Endothelial cell of umbilical vein (primary cell): ENCODE data around the gene UNC5B. TPM values are rescaled to one million over a fixed set of nuclear protein-coding genes. Genes with fewer than 3 reads are reported as not detected.

ENCODE experiments used
- BruUV-seq: library from RNA; stranded (reverse); fragments of 400-500 nt; replicated peaks from 2 replicates; lab custom pipeline; 2021; lab: Mats Ljungman, UMichigan
- CTCF ChIA-PET: fragments of 300-600, 350-600 bp; sonication (Branson Sonifier 250); formaldehyde crosslinking; loops from one replicate; lab custom pipeline; 2021; ENCODE audit warnings: antibody characterized with exemption, inconsistent platforms; lab: Charles Lee
- POLR2A ChIA-PET: fragments of 300-600, 350-600 bp; sonication (Branson Sonifier 250); formaldehyde crosslinking; loops from one replicate; lab custom pipeline; 2021; ENCODE audit warnings: antibody characterized with exemption, inconsistent platforms; lab: Charles Lee
- DNase-seq: peaks from one replicate; pipeline ENCODE4 v3.0.0-alpha.2; 2011; ENCODE audit warnings: low read depth, low spot score
- FAIRE-seq: peaks from 2 replicates; lab custom pipeline; 2011; peaks lifted over from hg19 to GRCh38; lab: Jason Lieb, UNC
- H2AFZ ChIP-seq: 2 replicates; pipeline ENCODE4 v1.6.0; 2012; ENCODE audit warnings: low read depth, low read length, control low read depth, inconsistent platforms
- H3K27ac ChIP-seq: 2 replicates; pipeline ENCODE4 v1.5.1; 2011; ENCODE audit warnings: low read depth, mild to moderate bottlenecking, control low read depth, low read length, moderate library complexity; ENCODE audit not compliant: insufficient read depth
- H3K27me3 ChIP-seq, 2 experiments: 2 replicates each; pipeline versions ENCODE4 v1.6.0 to v1.6.1; 2011; ENCODE audit warnings: low read length in 2 of 2, mixed read lengths in 1 of 2; ENCODE audit not compliant: control insufficient read depth in 2 of 2, insufficient read depth in 2 of 2
- H3K36me3 ChIP-seq, 2 experiments: 2 replicates in 1 of 2; 3 replicates in 1 of 2; pipeline ENCODE4 v1.5.1; 2011; ENCODE audit warnings: low read length in 2 of 2, mild to moderate bottlenecking in 1 of 2, moderate library complexity in 1 of 2; ENCODE audit not compliant: control insufficient read depth in 2 of 2, insufficient read depth in 2 of 2; ENCODE audit errors: extremely low read depth in 1 of 2
- H3K4me1 ChIP-seq: 3 replicates; pipeline ENCODE4 v1.5.1; 2011; ENCODE audit warnings: mild to moderate bottlenecking, low read length; ENCODE audit not compliant: control insufficient read depth, insufficient read depth; ENCODE audit errors: extremely low read depth
- H3K4me2 ChIP-seq: 2 replicates; pipeline ENCODE4 v1.6.1; 2011; ENCODE audit warnings: low read length, control low read depth, mixed read lengths; ENCODE audit not compliant: insufficient read depth
- H3K4me3 ChIP-seq, 3 experiments: fragments of 200-600 bp in 1 of 3; sonication (generic), shearing (Covaris generic) in 1 of 3; replicated peaks in 1 of 3; 2 replicates each; pipeline ENCODE4 v1.5.1; 2011 to 2016; ENCODE audit warnings: control low read depth in 3 of 3, low read length in 3 of 3, mild to moderate bottlenecking in 2 of 3, inconsistent platforms in 1 of 3, low read depth in 1 of 3, moderate library complexity in 1 of 3; ENCODE audit not compliant: insufficient read depth in 1 of 3
- H3K79me2 ChIP-seq: 2 replicates; pipeline ENCODE4 v1.6.0; 2012; ENCODE audit warnings: low read length, inconsistent platforms; ENCODE audit not compliant: control insufficient read depth, insufficient read depth
- H3K9ac ChIP-seq: replicated peaks from 2 replicates; pipeline ENCODE3; 2011; ENCODE audit warnings: low read length, control low read depth; ENCODE audit not compliant: insufficient read depth; ENCODE audit errors: extremely low read depth
- H3K9me1 ChIP-seq: replicated peaks from 3 replicates; pipeline ENCODE4 v1.6.0; 2011; ENCODE audit warnings: mild to moderate bottlenecking, low read length; ENCODE audit not compliant: control insufficient read depth, insufficient read depth; ENCODE audit errors: extremely low read depth
- H3K9me3 ChIP-seq: replicated peaks from 2 replicates; pipeline ENCODE4 v1.5.1; 2012; ENCODE audit warnings: low read length, inconsistent platforms; ENCODE audit not compliant: control insufficient read depth, insufficient read depth
- H4K20me1 ChIP-seq: replicated peaks from 2 replicates; pipeline ENCODE3; 2011; ENCODE audit warnings: mild to moderate bottlenecking, low read length; ENCODE audit not compliant: control insufficient read depth, insufficient read depth; ENCODE audit errors: extremely low read depth
- CTCF ChIP-seq, 2 donors: IDR thresholded peaks; 1 replicate in 1 of 2; 2 replicates in 1 of 2; pipeline ENCODE4 v1.5.1; 2011; ENCODE audit warnings: low read length in 2 of 2, mild to moderate bottlenecking in 2 of 2, moderate library complexity in 2 of 2, control low read depth in 1 of 2, inconsistent platforms in 1 of 2, low read depth in 1 of 2; ENCODE audit not compliant: insufficient read depth in 1 of 2; ENCODE audit errors: extremely low read depth in 1 of 2
- EZH2 ChIP-seq: IDR thresholded peaks from 2 replicates; pipeline ENCODE4 v1.6.1; 2012; ENCODE audit warnings: borderline replicate concordance, low read depth, mild to moderate bottlenecking, moderate library complexity, low read length, inconsistent platforms; ENCODE audit not compliant: severe bottlenecking
- FOS ChIP-seq: IDR thresholded peaks from 2 replicates; pipeline ENCODE4 v1.6.1; 2011; ENCODE audit warnings: mild to moderate bottlenecking, low read length, moderate library complexity, borderline replicate concordance; ENCODE audit not compliant: insufficient read depth
- GATA2 ChIP-seq: IDR thresholded peaks from 2 replicates; pipeline ENCODE4 v1.7.0; 2011; ENCODE audit warnings: low read depth, mild to moderate bottlenecking, moderate library complexity, mixed read lengths, low read length; ENCODE audit not compliant: insufficient read length, insufficient read depth
- JUN ChIP-seq: IDR thresholded peaks from 2 replicates; pipeline ENCODE4 v1.6.1; 2011; ENCODE audit warnings: borderline replicate concordance, low read depth; ENCODE audit not compliant: insufficient read length, insufficient read depth
- MAX ChIP-seq: IDR thresholded peaks from 2 replicates; pipeline ENCODE4 v1.6.1; 2011; ENCODE audit not compliant: insufficient read depth, insufficient read length
- MYC ChIP-seq: IDR thresholded peaks from one replicate; pipeline ENCODE4 v1.6.1; 2011; ENCODE audit warnings: mild to moderate bottlenecking, low read depth, low read length
- POLR2A ChIP-seq: IDR thresholded peaks from 2 replicates; pipeline ENCODE4 v1.6.1; 2012; ENCODE audit warnings: low read depth, mild to moderate bottlenecking, control low read depth, low read length
- POLR2AphosphoS5 ChIP-seq: IDR thresholded peaks from 2 replicates; pipeline ENCODE4 v1.6.1; 2012; ENCODE audit warnings: low read depth, mild to moderate bottlenecking, control low read depth, low read length, moderate library complexity; ENCODE audit not compliant: insufficient read depth
- dilution Hi-C: fragments of 300-500 bp; cut with MboI; formaldehyde crosslinking; loops from one replicate; pipeline ENCODE4 v1.15.0; 2019; ENCODE audit warnings: low sequenced_read_pairs; ENCODE audit not compliant: extremely low pct_ligation_motif_present
- intact Hi-C: fragments of 100-400 bp; cut with micrococcal nuclease; formaldehyde crosslinking; loops from one replicate; pipeline ENCODE4 v1.10.0; 2022
- polyA plus RNA-seq, 4 experiments: library from polyadenylated mRNA; depleted of rRNA in 3 of 4; stranded (reverse) in 3 of 4; unstranded in 1 of 4; fragments of >200 nt; gene quantifications; 2 replicates each; pipeline versions ENCODE4 v1.2.1 to v1.2.3, GENCODE V29; 2011 to 2012; ENCODE audit warnings: missing spikeins in 1 of 4
- total RNA-seq: library from RNA; stranded (reverse); gene quantifications from 2 replicates; pipeline ENCODE4 v1.2.3, GENCODE V29; 2021

Gene UNC5B
- total and polyA plus RNA-seq, 2 donors (not counting 3 experiments of a cell fraction or from before 2014, with no cell fraction given), result 0.39 to 2.5 TPM

DNA sequence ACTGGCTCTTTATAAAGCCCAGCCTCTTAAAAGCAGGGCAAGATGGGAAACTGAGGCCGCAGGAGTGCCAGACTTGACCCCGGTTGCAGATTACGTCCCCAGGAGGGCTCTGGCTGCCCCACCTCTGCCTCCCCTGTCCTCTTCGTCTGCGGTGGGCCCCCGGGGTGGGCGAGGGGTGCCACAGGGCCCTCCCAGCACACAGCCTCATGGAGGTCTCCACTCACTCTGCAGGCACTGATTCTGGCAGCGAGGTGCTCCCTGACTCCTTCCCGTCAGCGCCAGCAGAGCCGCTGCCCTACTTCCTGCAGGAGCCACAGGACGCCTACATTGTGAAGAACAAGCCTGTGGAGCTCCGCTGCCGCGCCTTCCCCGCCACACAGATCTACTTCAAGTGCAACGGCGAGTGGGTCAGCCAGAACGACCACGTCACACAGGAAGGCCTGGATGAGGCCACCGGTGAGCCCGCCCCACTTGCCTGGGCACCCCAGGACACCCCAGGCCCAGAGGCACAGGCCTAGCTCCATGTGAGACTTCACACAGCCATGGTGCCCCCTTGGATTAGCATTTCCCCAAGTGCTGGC is 67.3 kb downstream of the UNC5B start:
- ChIA-PET CTCF (interaction anchor here (1.6 to 7.6 kb wide), 3 partner anchors 9 to 24 kb away, joined by 4 to 97 read pairs (median 11); no protein-coding TSS in a partner anchor), POLR2A (no interaction called here)
- DNase-seq (no peak), FAIRE-seq (no peak)
- H3K4me2 ChIP-seq, result no peak overlapping the region
- dilution Hi-C loops (no loop called here), intact Hi-C loops (no loop called here)
- TF ChIP-seq MYC (no peak), GATA2 (no peak), MAX (no peak), EZH2 (no peak), POLR2AphosphoS5 (no peak), POLR2A (no peak), CTCF (IDR thresholded peaks at IDR 0.05; ENCODE audit: extremely low read depth in 1 of 2, insufficient read depth in 1 of 2, low read depth in 1 of 2, low read length in 2 of 2) (no peak), JUN (no peak), FOS (no peak)
- H3K9me1 ChIP-seq, result no peaks in the 10 kb centered on the region
- H3K9ac ChIP-seq, result no peak overlapping the region
- H3K4me1 ChIP-seq, result no peaks in the 10 kb centered on the region
- no TSS peak for BruUV-seq
- no peak overlapping the region for H3K27ac ChIP-seq
- H3K4me3 ChIP-seq, result no peak overlapping the region
- no peaks in the 10 kb centered on the region for H4K20me1 ChIP-seq
- no peaks in the 10 kb centered on the region for H3K9me3 ChIP-seq
- no peaks in the 10 kb centered on the region for H3K36me3 ChIP-seq
- H3K27me3 ChIP-seq, result no peaks in the 10 kb centered on the region
- no peaks in the 10 kb centered on the region for H3K79me2 ChIP-seq
- no peak overlapping the region for H2AFZ ChIP-seq
